Lung (tissue), 12 donors: ENCODE results near the gene ONECUT2. TPM values are rescaled to one million over a fixed set of nuclear protein-coding genes. Genes with fewer than 3 reads are reported as not detected.

Source experiments
- ATAC-seq: fragments of 200-7000 bp; cut with Tn5 transposase; one replicate; pipeline ENCODE4 v1.9.1; 2020; ENCODE audit warnings: moderate number of reproducible peaks; ENCODE audit not compliant: insufficient read depth, low FRiP score
- DNase-seq, 3 donors: peaks; one replicate each; pipeline ENCODE4 v3.0.0-alpha.2; 2013 to 2017
- H3K27ac ChIP-seq, 2 donors: one replicate each; pipeline ENCODE4 v1.5.1; 2013; ENCODE audit warnings: mild to moderate bottlenecking in 2 of 2, moderate library complexity in 2 of 2, control low read depth in 1 of 2, inconsistent platforms in 1 of 2, low read depth in 1 of 2, low read length in 1 of 2
- H3K27me3 ChIP-seq, 3 donors: one replicate each; pipeline ENCODE4 v1.5.1; 2013; ENCODE audit warnings: low read length in 2 of 3; ENCODE audit not compliant: control insufficient read depth in 3 of 3, insufficient read depth in 3 of 3
- H3K36me3 ChIP-seq, 4 donors: one replicate each; pipeline ENCODE4 v1.5.1; 2013; ENCODE audit warnings: low read length in 4 of 4, mild to moderate bottlenecking in 1 of 4, moderate library complexity in 1 of 4; ENCODE audit not compliant: control insufficient read depth in 4 of 4, insufficient read depth in 4 of 4
- H3K4me1 ChIP-seq, 5 donors: one replicate each; pipeline ENCODE4 v1.5.1; 2013; ENCODE audit warnings: low read length in 5 of 5, mild to moderate bottlenecking in 2 of 5, moderate library complexity in 1 of 5; ENCODE audit not compliant: control insufficient read depth in 5 of 5, insufficient read depth in 5 of 5
- H3K4me3 ChIP-seq: one replicate; pipeline ENCODE4 v1.5.1; 2013; ENCODE audit warnings: mild to moderate bottlenecking, control low read depth, moderate library complexity
- H3K9ac ChIP-seq, 2 donors: one replicate each; pipeline ENCODE4 v1.5.1; 2013; ENCODE audit warnings: low read length in 2 of 2, control low read depth in 1 of 2; ENCODE audit not compliant: insufficient read depth in 1 of 2
- H3K9me3 ChIP-seq, 4 donors: one replicate each; pipeline ENCODE4 v1.5.1; 2013; ENCODE audit warnings: low read length in 3 of 4, mild to moderate bottlenecking in 1 of 4, moderate library complexity in 1 of 4; ENCODE audit not compliant: control insufficient read depth in 4 of 4, insufficient read depth in 3 of 4
- WGBS, 2 donors: extraction: QIAGEN DNeasy Blood & Tissue Kit; methylation state at CpG; one replicate each; pipeline ENCODE4 v1.1.7; 2013; 5-methylcytosine and 5-hydroxymethylcytosine counted together
- polyA plus RNA-seq, 2 donors: library from polyadenylated mRNA; stranded (reverse); fragments of 200-250 nt; gene quantifications; one replicate each; pipeline ENCODE4 v1.2.1, GENCODE V29; 2013
- total RNA-seq, 2 donors: library from RNA; depleted of rRNA in 1 of 2; stranded (reverse); fragments of >200 nt in 1 of 2; gene quantifications; one replicate each; pipeline ENCODE4 v1.2.1, GENCODE V29; 2014 to 2021
- TF ChIP-seq, protein P1 (sequence below): IDR thresholded peaks from 2 replicates; pipeline ENCODE4 v1.5.1; 2012; ENCODE audit warnings: mild to moderate bottlenecking; ENCODE audit errors: control extremely low read depth, extremely low read depth
- donor health status: control.
- donor health status: control.
- donor health status: Bipolar disorder and iron deficiency.
- donor health status: healthy.
- donor health status: DM: yes; HTN: yes; CAD: no.

ONECUT2 gene
- total and polyA plus RNA-seq, 4 donors: 0.01 to 0.06 (median 0.02) TPM; not detected in 1

- Histone ChIP-seq H3K9me3 (peaks cover 0 to 22% (median 0%) of the 10 kb centered on the region in 4 donors), H3K9ac (no peak overlapping the region), H3K27ac (no peak overlapping the region), H3K4me3 (no peak overlapping the region), H3K27me3 (peaks cover 20 to 90% (median 77%) of the 10 kb centered on the region in 3 donors), H3K36me3 (no peaks in the 10 kb centered on the region), H3K4me1 (peaks cover 0 to 37% (median 4%) of the 10 kb centered on the region in 5 donors)
- DNase-seq (no peak), ATAC-seq (no peak)
- 6% methylated on average over 17 of the region's 17 CpGs for WGBS, 2 donors
- TF ChIP-seq, protein P1, sequence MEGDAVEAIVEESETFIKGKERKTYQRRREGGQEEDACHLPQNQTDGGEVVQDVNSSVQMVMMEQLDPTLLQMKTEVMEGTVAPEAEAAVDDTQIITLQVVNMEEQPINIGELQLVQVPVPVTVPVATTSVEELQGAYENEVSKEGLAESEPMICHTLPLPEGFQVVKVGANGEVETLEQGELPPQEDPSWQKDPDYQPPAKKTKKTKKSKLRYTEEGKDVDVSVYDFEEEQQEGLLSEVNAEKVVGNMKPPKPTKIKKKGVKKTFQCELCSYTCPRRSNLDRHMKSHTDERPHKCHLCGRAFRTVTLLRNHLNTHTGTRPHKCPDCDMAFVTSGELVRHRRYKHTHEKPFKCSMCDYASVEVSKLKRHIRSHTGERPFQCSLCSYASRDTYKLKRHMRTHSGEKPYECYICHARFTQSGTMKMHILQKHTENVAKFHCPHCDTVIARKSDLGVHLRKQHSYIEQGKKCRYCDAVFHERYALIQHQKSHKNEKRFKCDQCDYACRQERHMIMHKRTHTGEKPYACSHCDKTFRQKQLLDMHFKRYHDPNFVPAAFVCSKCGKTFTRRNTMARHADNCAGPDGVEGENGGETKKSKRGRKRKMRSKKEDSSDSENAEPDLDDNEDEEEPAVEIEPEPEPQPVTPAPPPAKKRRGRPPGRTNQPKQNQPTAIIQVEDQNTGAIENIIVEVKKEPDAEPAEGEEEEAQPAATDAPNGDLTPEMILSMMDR: no peak
Measured at GRCh38 chr18:57439985-57440330, 4.8 kb downstream of the ONECUT2 start.

GRCh38 chr18:57440331-57441070 is 5.3 kb downstream of the ONECUT2 start:
- no peaks in the 10 kb centered on the region for H3K36me3 ChIP-seq
- peaks cover 20 to 94% (median 82%) of the 10 kb centered on the region in 3 donors for H3K27me3 ChIP-seq
- 3 to 4% methylated on average over 55 to 60 of the region's 60 CpGs for WGBS, 2 donors
- H3K4me3 ChIP-seq: no peak overlapping the region
- TF ChIP-seq, protein P1: no peak
- peaks cover 0 to 22% (median 0%) of the 10 kb centered on the region in 4 donors for H3K9me3 ChIP-seq
- no peak overlapping the region for H3K27ac ChIP-seq
- peaks cover 0 to 35% (median 4%) of the 10 kb centered on the region in 5 donors for H3K4me1 ChIP-seq
- DNase-seq (no peak), ATAC-seq (no peak)
- H3K9ac ChIP-seq: no peak overlapping the region

- WGBS, 2 donors: 1 to 2% methylated on average over 53 to 54 of the region's 54 CpGs
- ATAC-seq (no peak), DNase-seq (no peak)
- Histone ChIP-seq H3K36me3 (no peaks in the 10 kb centered on the region), H3K9me3 (peaks cover 0 to 19% (median 0%) of the 10 kb centered on the region in 4 donors), H3K27ac (no peak overlapping the region), H3K9ac (no peak overlapping the region), H3K27me3 (peaks cover 24 to 90% (median 85%) of the 10 kb centered on the region in 3 donors), H3K4me1 (peaks cover 0 to 31% (median 4%) of the 10 kb centered on the region in 5 donors), H3K4me3 (no peak overlapping the region)
- TF ChIP-seq, protein P1: no peak
Measured at GRCh38 chr18:57441071-57441794, 6.1 kb downstream of the ONECUT2 start.
